C4-2B (cell line): ENCODE measurements around the gene NHLRC2.

Experiments
- H3K27ac ChIP-seq: fragments of 450-650 bp; 2 replicates; pipeline ENCODE4 v1.5.1; 2017
- ZFX ChIP-seq: fragments of 450-650 bp; IDR thresholded peaks from 2 replicates; pipeline ENCODE4 v1.6.1; 2017
- TF ChIP-seq, protein P1 (sequence below): fragments of 450-650 bp; conservative IDR thresholded peaks from 2 replicates; pipeline ENCODE4 v1.5.1; 2017; ENCODE audit warnings: mild to moderate bottlenecking

Gene NHLRC2

DNA sequence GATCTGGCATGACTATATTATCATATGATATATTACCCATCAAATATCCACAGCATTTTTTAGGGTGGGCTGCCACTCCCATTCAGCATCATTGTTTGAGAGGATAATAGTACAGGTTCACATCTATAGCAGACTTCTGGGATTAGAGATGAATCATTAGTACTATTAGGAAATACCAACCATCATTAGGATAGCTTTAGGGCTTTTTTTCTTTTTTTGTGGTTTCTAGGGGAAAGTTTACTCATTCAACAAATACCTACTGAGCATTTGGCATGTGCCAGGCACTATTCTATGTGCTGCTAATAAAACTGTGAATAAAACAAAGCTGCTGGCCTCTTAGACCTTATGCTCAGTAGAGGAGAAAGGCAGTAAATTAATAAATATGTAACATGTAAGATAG, 40.6 kb downstream of the NHLRC2 start:
- H3K27ac ChIP-seq = no peak overlapping the region
- no peak for TF ChIP-seq ZFX
- TF ChIP-seq, protein P1, sequence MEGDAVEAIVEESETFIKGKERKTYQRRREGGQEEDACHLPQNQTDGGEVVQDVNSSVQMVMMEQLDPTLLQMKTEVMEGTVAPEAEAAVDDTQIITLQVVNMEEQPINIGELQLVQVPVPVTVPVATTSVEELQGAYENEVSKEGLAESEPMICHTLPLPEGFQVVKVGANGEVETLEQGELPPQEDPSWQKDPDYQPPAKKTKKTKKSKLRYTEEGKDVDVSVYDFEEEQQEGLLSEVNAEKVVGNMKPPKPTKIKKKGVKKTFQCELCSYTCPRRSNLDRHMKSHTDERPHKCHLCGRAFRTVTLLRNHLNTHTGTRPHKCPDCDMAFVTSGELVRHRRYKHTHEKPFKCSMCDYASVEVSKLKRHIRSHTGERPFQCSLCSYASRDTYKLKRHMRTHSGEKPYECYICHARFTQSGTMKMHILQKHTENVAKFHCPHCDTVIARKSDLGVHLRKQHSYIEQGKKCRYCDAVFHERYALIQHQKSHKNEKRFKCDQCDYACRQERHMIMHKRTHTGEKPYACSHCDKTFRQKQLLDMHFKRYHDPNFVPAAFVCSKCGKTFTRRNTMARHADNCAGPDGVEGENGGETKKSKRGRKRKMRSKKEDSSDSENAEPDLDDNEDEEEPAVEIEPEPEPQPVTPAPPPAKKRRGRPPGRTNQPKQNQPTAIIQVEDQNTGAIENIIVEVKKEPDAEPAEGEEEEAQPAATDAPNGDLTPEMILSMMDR = no peak

DNA sequence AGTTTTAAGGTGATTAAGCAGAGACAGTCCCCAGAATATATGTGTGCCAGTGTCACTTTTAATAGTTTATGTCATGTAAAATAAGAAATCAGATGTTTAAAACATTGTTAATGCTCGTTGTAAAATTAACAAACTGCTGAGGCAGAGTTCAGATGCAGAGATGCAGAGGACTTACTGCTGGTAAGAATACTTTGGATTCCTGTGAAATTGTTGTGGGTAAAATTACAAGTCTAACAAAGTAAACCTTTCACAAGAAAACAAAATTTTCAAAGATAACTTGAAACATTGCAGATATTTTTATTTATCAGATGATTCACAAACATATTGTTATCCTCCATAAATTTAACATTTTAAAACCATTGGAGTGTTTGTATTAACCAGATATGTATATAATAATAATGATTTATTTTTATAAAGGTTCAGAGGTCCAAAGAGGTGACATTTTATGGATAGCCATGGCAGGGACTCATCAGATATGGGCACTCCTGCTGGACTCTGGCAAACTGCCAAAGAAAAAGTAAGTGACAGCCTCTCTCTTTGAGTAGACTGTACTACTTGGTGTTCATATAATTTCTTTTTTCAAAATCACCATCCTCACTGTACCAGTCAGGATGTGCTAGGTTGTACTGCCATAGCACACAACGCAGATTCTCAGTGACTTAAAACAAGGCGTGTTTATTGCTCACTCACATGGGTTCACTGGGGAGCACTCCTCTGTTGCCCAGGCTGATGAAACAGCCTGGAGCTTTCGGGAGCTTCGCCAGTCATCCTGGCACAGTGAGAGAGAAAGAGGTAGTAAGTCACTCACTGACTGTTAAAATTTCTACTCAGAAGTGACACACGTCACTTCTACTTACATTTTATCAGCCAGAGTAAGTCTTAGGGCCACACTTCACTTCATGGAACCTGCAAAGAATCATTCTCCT, 43.5 kb downstream of the NHLRC2 start:
- TF ChIP-seq, protein P1 = no peak
- no peak for TF ChIP-seq ZFX
- H3K27ac ChIP-seq = no peak overlapping the region

DNA sequence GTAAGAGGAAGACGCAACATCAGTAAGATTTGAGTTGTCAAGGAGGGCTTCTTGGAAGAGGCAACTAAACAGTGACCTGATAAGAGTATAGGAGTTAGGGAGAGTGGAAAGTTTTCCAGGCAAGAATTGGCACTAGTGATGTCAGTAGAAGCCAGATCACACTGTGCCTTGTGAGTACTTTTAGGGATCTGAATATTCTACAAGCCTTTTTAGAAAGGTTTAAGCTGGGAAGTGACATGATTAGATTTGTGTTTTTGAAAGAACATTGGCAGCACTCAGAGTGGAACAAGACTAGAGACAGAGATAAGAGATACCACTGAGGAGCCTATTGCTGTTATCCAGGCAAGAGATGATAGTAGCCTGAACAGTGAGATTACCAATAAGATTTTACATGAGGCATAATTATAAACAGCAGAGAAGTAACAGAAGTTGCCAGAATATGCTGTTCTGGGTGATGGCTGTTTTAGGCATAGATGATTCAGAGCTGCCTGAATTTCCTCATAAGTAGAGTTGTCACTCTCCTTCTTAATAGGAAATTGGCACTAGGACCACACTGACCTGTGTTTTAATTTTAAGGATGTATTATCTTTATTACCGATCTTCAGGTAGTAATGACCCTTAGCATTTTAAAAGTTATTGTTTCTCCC, 45.6 kb downstream of the NHLRC2 start:
- no peak overlapping the region for H3K27ac ChIP-seq
- TF ChIP-seq, protein P1 = no peak
- no peak for TF ChIP-seq ZFX

DNA sequence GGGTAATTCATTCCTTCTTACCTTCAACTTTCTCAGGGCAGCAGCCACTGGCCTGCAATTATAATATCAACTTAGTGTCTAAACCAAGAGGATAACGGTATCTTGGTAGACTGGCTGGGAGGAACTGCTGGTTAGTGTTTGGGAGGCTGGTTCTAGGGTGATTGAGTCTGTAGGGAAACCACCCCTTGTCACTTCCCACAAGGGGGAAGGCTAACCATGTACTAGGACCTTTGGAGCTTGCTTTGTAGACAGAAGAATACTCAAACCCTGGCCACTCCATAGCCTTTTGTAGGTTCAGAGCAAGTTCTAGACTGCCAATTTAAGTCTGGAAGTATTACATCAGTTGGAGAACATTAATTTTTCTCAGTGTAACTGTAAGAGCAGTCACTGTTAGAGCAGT, 51.3 kb downstream of the NHLRC2 start:
- H3K27ac ChIP-seq = no peak overlapping the region
- TF ChIP-seq ZFX = no peak
- TF ChIP-seq, protein P1 = no peak

DNA sequence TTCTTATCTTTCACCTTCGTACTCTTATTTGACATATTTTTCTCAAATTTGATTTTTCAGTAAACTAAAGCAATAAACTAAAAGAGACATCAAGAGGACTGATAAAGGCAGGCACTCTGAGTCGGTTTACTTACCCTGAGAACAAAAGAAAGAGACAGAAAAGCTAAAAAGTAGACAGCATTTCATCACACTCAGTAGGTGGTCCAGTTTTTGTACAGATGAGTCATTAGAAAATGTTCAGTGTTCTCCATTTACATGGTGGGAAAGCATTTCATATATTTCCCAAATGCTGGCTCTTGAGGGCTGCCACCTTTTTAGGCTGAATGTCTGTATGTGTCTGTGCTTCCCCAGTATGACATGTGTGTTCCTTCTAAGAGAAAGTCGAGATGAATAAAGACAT, 52.7 kb downstream of the NHLRC2 start:
- TF ChIP-seq, protein P1 = no peak
- no peak for TF ChIP-seq ZFX
- H3K27ac ChIP-seq = no peak overlapping the region

DNA sequence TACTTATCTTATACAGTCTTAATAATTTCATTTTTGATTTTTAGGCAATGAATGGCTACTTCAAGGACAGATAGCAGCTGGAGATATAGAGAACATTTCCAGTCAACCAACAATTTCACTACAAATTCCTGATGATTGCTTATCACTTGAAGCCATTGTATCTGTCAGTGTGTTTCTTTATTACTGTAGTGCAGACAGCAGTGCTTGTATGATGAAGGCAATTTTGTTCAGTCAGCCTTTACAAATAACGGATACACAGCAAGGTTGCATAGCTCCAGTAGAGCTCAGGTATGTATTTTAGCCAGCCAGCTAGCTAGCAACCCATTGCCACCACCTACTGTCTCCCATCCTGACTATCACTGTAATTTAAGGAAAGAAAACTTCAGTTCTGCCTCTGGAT, 53.8 kb downstream of the NHLRC2 start:
- no peak for TF ChIP-seq ZFX
- TF ChIP-seq, protein P1 = no peak
- H3K27ac ChIP-seq = no peak overlapping the region

DNA sequence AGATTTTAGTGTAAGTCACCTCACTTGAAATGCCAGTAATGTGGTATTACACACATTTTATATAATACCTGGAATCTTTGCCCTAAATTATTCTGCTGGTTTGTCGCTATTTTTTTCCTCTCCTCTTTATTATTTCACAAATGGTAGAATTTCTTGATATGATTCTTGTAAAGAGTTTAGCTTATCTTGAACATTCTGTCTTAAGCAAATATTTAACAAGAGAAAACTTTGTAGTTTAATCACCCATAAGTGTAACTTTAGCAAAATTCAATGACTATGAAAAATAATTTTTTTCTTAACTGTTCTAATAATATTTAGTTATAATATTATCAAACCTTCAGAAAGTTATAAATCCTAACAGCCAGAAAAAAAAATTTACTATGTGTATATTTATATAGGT, 56.7 kb downstream of the NHLRC2 start:
- H3K27ac ChIP-seq = no peak overlapping the region
- TF ChIP-seq, protein P1 = no peak
- no peak for TF ChIP-seq ZFX
